ENCODE data around the gene LGALS7.

LGALS7 gene

GRCh38 chr19:38723990-38724854, 49.1 kb downstream of the LGALS7 start:
- Mint-ChIP-seq H3K4me1 (ENCODE audit: low read depth) (peaks cover 12% of the 10 kb centered on the region), H3K36me3 (ENCODE audit: low read depth) (peaks cover 91% of the 10 kb centered on the region), H3K9me3 (no peaks in the 10 kb centered on the region), H3K27ac (peak overlapping the region; percentile 14), H3K4me3 (no peak overlapping the region), H3K27me3 (no peaks in the 10 kb centered on the region)
- DNase-seq: no peak

- no peak overlapping the region for H3K27ac Mint-ChIP-seq
- no peaks in the 10 kb centered on the region for H3K27me3 Mint-ChIP-seq
- no peak for DNase-seq
- H3K4me1 Mint-ChIP-seq (ENCODE audit: low read depth): peaks cover 12% of the 10 kb centered on the region
- peaks cover 95% of the 10 kb centered on the region for H3K36me3 Mint-ChIP-seq (ENCODE audit: low read depth)
- H3K9me3 Mint-ChIP-seq: no peaks in the 10 kb centered on the region
- no peak overlapping the region for H3K4me3 Mint-ChIP-seq
These were observed 49.7 kb downstream of the LGALS7 start for GRCh38 chr19:38723606-38723965.

- no peak for DNase-seq
- Mint-ChIP-seq H3K27me3 (no peaks in the 10 kb centered on the region), H3K27ac (no peak overlapping the region), H3K36me3 (ENCODE audit: low read depth) (peaks cover 94% of the 10 kb centered on the region), H3K4me1 (ENCODE audit: low read depth) (peaks cover 12% of the 10 kb centered on the region), H3K4me3 (no peak overlapping the region), H3K9me3 (no peaks in the 10 kb centered on the region)
These were observed 50.2 kb downstream of the LGALS7 start for GRCh38 chr19:38722947-38723605.

GRCh38 chr19:38721979-38722773, 51.1 kb downstream of the LGALS7 start:
- Mint-ChIP-seq H3K4me1 (ENCODE audit: low read depth) (peaks cover 12% of the 10 kb centered on the region), H3K9me3 (no peaks in the 10 kb centered on the region), H3K27ac (no peak overlapping the region), H3K27me3 (no peaks in the 10 kb centered on the region), H3K36me3 (ENCODE audit: low read depth) (peaks cover 93% of the 10 kb centered on the region), H3K4me3 (no peak overlapping the region)
- DNase-seq: no peak

- H3K36me3 Mint-ChIP-seq (ENCODE audit: low read depth): peaks cover 92% of the 10 kb centered on the region
- H3K27ac Mint-ChIP-seq: no peak overlapping the region
- DNase-seq: no peak
- H3K9me3 Mint-ChIP-seq: no peaks in the 10 kb centered on the region
- no peaks in the 10 kb centered on the region for H3K27me3 Mint-ChIP-seq
- peaks cover 7% of the 10 kb centered on the region for H3K4me1 Mint-ChIP-seq (ENCODE audit: low read depth)
- no peak overlapping the region for H3K4me3 Mint-ChIP-seq
These were observed 51.8 kb downstream of the LGALS7 start for GRCh38 chr19:38721496-38721895.
